ENCODE measurements around the gene USP7. TPM values are rescaled to one million over a fixed set of nuclear protein-coding genes. Genes with fewer than 3 reads are reported as not detected.

The USP7 gene
- total and polyA plus RNA-seq, 2 experiments from 2014 or later, result 38.0 to 40.8 TPM

DNA sequence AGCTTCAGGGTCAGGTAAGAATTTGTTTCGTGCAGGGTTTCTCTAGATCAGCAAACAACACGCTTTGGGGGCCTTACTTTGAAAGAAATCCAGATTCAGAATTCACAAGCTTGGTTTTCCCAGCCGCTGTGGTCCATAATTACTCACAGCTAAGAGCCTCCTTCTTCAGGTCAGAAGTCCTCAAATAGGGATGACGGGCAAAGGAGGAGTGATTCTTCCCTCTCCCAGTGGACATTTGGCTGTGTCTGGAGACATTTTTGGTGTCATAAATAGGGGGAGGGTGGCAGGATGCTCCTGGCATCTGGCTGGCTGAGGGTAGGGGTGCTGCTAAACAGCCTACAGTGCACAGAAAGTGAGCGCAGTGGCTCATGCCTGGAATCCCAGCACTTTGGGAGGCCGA, 48.6 kb upstream of the USP7 start:
- Histone ChIP-seq H3K27ac (no peak overlapping the region), H3K4me2 (no peak overlapping the region), H3K79me2 (no peaks in the 10 kb centered on the region), H3K4me1 (ENCODE audit: insufficient read depth) (no peaks in the 10 kb centered on the region), H3K9me3 (ENCODE audit: low read depth) (no peaks in the 10 kb centered on the region), H3K36me3 (replicated peaks; ENCODE audit: insufficient read depth, low read depth) (no peaks in the 10 kb centered on the region), H3K4me3 (no peak overlapping the region), H4K20me1 (ENCODE audit: insufficient read depth, poor library complexity, severe bottlenecking) (no peaks in the 10 kb centered on the region), H2AFZ (no peak overlapping the region), H3K9me2 (replicated peaks; ENCODE audit: insufficient read depth) (no peaks in the 10 kb centered on the region), H3K27me3 (no peaks in the 10 kb centered on the region)
- DNase-seq (ENCODE audit: low spot score), result no peak
- TF ChIP-seq EZH2phosphoT487 (IDR thresholded peaks at IDR 0.05; ENCODE audit: low read depth, severe bottlenecking, unreplicated experiment) (no peak), EZH2 (IDR thresholded peaks at IDR 0.05; ENCODE audit: borderline replicate concordance) (no peak)
- TF ChIP-seq, protein P1, sequence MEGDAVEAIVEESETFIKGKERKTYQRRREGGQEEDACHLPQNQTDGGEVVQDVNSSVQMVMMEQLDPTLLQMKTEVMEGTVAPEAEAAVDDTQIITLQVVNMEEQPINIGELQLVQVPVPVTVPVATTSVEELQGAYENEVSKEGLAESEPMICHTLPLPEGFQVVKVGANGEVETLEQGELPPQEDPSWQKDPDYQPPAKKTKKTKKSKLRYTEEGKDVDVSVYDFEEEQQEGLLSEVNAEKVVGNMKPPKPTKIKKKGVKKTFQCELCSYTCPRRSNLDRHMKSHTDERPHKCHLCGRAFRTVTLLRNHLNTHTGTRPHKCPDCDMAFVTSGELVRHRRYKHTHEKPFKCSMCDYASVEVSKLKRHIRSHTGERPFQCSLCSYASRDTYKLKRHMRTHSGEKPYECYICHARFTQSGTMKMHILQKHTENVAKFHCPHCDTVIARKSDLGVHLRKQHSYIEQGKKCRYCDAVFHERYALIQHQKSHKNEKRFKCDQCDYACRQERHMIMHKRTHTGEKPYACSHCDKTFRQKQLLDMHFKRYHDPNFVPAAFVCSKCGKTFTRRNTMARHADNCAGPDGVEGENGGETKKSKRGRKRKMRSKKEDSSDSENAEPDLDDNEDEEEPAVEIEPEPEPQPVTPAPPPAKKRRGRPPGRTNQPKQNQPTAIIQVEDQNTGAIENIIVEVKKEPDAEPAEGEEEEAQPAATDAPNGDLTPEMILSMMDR (IDR thresholded peaks at IDR 0.05; ENCODE audit: poor library complexity), result no peak
- 79% methylated on average over 6 of the region's 6 CpGs for WGBS (ENCODE audit: low lambda C conversion rate, missing lambda C conversion rate)

- peak; percentile 81 for DNase-seq (ENCODE audit: low spot score)
- H3K9me3 ChIP-seq (ENCODE audit: low read depth), result no peaks in the 10 kb centered on the region
- peak overlapping the region; percentile 48 for H2AFZ ChIP-seq
- no peaks in the 10 kb centered on the region for H3K27me3 ChIP-seq
- 20% methylated on average over 26 of the region's 26 CpGs for WGBS (ENCODE audit: low lambda C conversion rate, missing lambda C conversion rate)
- TF ChIP-seq, protein P1 (IDR thresholded peaks at IDR 0.05; ENCODE audit: poor library complexity), result peak; percentile 78
- TF ChIP-seq EZH2phosphoT487 (IDR thresholded peaks at IDR 0.05; ENCODE audit: low read depth, severe bottlenecking, unreplicated experiment), result no peak
- TF ChIP-seq EZH2 (IDR thresholded peaks at IDR 0.05; ENCODE audit: borderline replicate concordance), result no peak
- no peaks in the 10 kb centered on the region for H3K4me1 ChIP-seq (ENCODE audit: insufficient read depth)
- H3K4me3 ChIP-seq, result no peak overlapping the region
- H4K20me1 ChIP-seq (ENCODE audit: insufficient read depth, poor library complexity, severe bottlenecking), result no peaks in the 10 kb centered on the region
- H3K4me2 ChIP-seq, result peak overlapping the region; percentile 62
- H3K27ac ChIP-seq, result no peak overlapping the region
- no peaks in the 10 kb centered on the region for H3K79me2 ChIP-seq
- no peaks in the 10 kb centered on the region for H3K9me2 ChIP-seq (replicated peaks; ENCODE audit: insufficient read depth)
- H3K36me3 ChIP-seq (replicated peaks; ENCODE audit: insufficient read depth, low read depth), result no peaks in the 10 kb centered on the region
Observed at GRCh38 chr16:9008601-9009260, 45.0 kb upstream of the USP7 start.

DNA sequence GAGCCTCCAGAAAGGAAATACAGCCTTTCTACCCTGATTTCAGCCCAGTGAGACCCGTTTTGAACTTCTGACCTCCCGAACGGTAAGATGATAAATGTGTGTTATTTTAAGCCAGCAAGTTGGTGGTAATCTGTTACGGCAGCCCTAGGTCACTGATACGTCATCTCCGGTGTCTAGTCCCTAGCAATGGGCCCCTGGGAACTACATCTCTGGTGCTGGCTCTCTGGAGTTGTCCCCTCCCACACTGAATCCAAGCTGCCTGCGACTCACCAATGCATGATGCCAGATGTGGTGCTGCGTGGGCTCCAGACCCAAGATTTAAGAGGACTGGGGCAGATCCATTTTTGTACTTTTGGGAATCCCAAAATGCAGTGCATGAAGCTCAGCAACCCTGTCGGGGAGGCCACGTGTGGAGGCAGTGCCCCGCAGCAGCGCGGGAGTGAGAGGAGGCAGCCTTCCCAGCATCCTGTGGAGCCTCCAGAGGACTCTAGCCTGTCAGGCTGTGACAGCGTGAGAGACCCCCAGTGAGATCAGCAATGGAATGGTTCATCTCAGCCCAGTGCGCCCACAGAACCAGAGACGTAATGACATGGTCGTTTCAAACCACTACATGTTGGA, 43.6 kb upstream of the USP7 start:
- Histone ChIP-seq H4K20me1 (ENCODE audit: insufficient read depth, poor library complexity, severe bottlenecking) (no peaks in the 10 kb centered on the region), H3K9me3 (ENCODE audit: low read depth) (no peaks in the 10 kb centered on the region), H3K27ac (no peak overlapping the region), H3K36me3 (replicated peaks; ENCODE audit: insufficient read depth, low read depth) (no peaks in the 10 kb centered on the region), H3K4me3 (no peak overlapping the region), H3K79me2 (no peaks in the 10 kb centered on the region), H2AFZ (no peak overlapping the region), H3K9me2 (replicated peaks; ENCODE audit: insufficient read depth) (no peaks in the 10 kb centered on the region), H3K4me2 (no peak overlapping the region), H3K27me3 (no peaks in the 10 kb centered on the region), H3K4me1 (ENCODE audit: insufficient read depth) (no peaks in the 10 kb centered on the region)
- TF ChIP-seq EZH2 (IDR thresholded peaks at IDR 0.05; ENCODE audit: borderline replicate concordance), result no peak
- TF ChIP-seq EZH2phosphoT487 (IDR thresholded peaks at IDR 0.05; ENCODE audit: low read depth, severe bottlenecking, unreplicated experiment), result no peak
- TF ChIP-seq, protein P1 (IDR thresholded peaks at IDR 0.05; ENCODE audit: poor library complexity), result no peak
- no peak for DNase-seq (ENCODE audit: low spot score)
- WGBS (ENCODE audit: low lambda C conversion rate, missing lambda C conversion rate), result 79% methylated on average over 17 of the region's 17 CpGs

Data from hepatocyte (in vitro differentiated cells).